Activated naive CD8-positive, alpha-beta T cell treated with anti-CD3 and anti-CD28 coated beads for 36 hours (primary cell): Measurements from ENCODE around the gene APLF. TPM values are rescaled to one million over a fixed set of nuclear protein-coding genes. Genes with fewer than 3 reads are reported as not detected.
"Not testable (repeated sequence)": the region's sequence is repeated elsewhere in the genome, so short reads cannot be mapped to it uniquely, and the experiment has no call there.

Experiments
- DNase-seq: peaks from one replicate; pipeline ENCODE4 v3.0.0; 2021
- H3K27ac Mint-ChIP-seq: one replicate; pipeline ENCODE4 v1.8.0; 2022; ENCODE audit warnings: mild to moderate bottlenecking, moderate library complexity, mixed read lengths
- H3K27me3 Mint-ChIP-seq: one replicate; pipeline ENCODE4 v1.8.0; 2022; ENCODE audit warnings: mild to moderate bottlenecking, mixed read lengths
- H3K36me3 Mint-ChIP-seq: one replicate; pipeline ENCODE4 v1.8.0; 2021; ENCODE audit warnings: mild to moderate bottlenecking, mixed read lengths
- H3K4me1 Mint-ChIP-seq: one replicate; pipeline ENCODE4 v1.8.0; 2021; ENCODE audit warnings: mixed read lengths
- H3K4me3 Mint-ChIP-seq: one replicate; pipeline ENCODE4 v1.8.0; 2022; ENCODE audit warnings: mild to moderate bottlenecking, moderate library complexity, mixed read lengths
- H3K9me3 Mint-ChIP-seq: one replicate; pipeline ENCODE4 v1.8.0; 2022; ENCODE audit warnings: mixed read lengths
- total RNA-seq, 2 experiments: library from RNA; stranded (reverse); gene quantifications; one replicate each; pipeline ENCODE4 v1.2.3, GENCODE V29; 2021

APLF gene
- total RNA-seq, 2 experiments from 2014 or later = 2.4 to 2.7 TPM

- no peak for DNase-seq
- no peaks in the 10 kb centered on the region for H3K27me3 Mint-ChIP-seq
- no peak overlapping the region for H3K4me3 Mint-ChIP-seq
- H3K4me1 Mint-ChIP-seq = peaks cover 4% of the 10 kb centered on the region
- H3K36me3 Mint-ChIP-seq = peaks cover 4% of the 10 kb centered on the region
- H3K27ac Mint-ChIP-seq = no peak overlapping the region
- no peaks in the 10 kb centered on the region for H3K9me3 Mint-ChIP-seq
Measured at GRCh38 chr2:68482296-68482820, 15.0 kb downstream of the APLF start.

- H3K36me3 Mint-ChIP-seq = peaks cover 1% of the 10 kb centered on the region
- no peak overlapping the region for H3K4me3 Mint-ChIP-seq
- H3K27me3 Mint-ChIP-seq = no peaks in the 10 kb centered on the region
- no peak overlapping the region for H3K27ac Mint-ChIP-seq
- no peaks in the 10 kb centered on the region for H3K9me3 Mint-ChIP-seq
- peaks cover 7% of the 10 kb centered on the region for H3K4me1 Mint-ChIP-seq
- DNase-seq = no peak
Measured at GRCh38 chr2:68483011-68483410, 15.6 kb downstream of the APLF start.

GRCh38 chr2:68487773-68488355 lies 20.5 kb downstream of the APLF start:
- Mint-ChIP-seq H3K4me3 (no peak overlapping the region), H3K27ac (no peak overlapping the region), H3K36me3 (no peaks in the 10 kb centered on the region), H3K4me1 (peaks cover 6% of the 10 kb centered on the region), H3K9me3 (no peaks in the 10 kb centered on the region), H3K27me3 (no peaks in the 10 kb centered on the region)
- no peak for DNase-seq

- H3K27ac Mint-ChIP-seq, DNase-seq, H3K9me3 Mint-ChIP-seq, H3K27me3 Mint-ChIP-seq, H3K36me3 Mint-ChIP-seq, H3K4me3 Mint-ChIP-seq, H3K4me1 Mint-ChIP-seq: not testable (repeated sequence)
Measured at GRCh38 chr2:68488605-68489004, 21.2 kb downstream of the APLF start.

- Mint-ChIP-seq H3K36me3 (peaks cover 3% of the 10 kb centered on the region), H3K27me3 (no peaks in the 10 kb centered on the region), H3K4me3 (no peak overlapping the region), H3K9me3 (no peaks in the 10 kb centered on the region), H3K27ac (no peak overlapping the region), H3K4me1 (peaks cover 6% of the 10 kb centered on the region)
- no peak for DNase-seq
Measured at GRCh38 chr2:68489282-68489681, 21.9 kb downstream of the APLF start.

GRCh38 chr2:68491582-68491981 lies 24.2 kb downstream of the APLF start:
- H3K27ac Mint-ChIP-seq = no peak overlapping the region
- no peak overlapping the region for H3K4me3 Mint-ChIP-seq
- H3K27me3 Mint-ChIP-seq = no peaks in the 10 kb centered on the region
- peaks cover 5% of the 10 kb centered on the region for H3K9me3 Mint-ChIP-seq
- H3K4me1 Mint-ChIP-seq = peaks cover 6% of the 10 kb centered on the region
- no peak for DNase-seq
- H3K36me3 Mint-ChIP-seq = peaks cover 18% of the 10 kb centered on the region

GRCh38 chr2:68499133-68499532 lies 31.7 kb downstream of the APLF start:
- Mint-ChIP-seq H3K27me3 (no peaks in the 10 kb centered on the region), H3K4me3 (no peak overlapping the region), H3K36me3 (peaks cover 23% of the 10 kb centered on the region), H3K9me3 (peaks cover 12% of the 10 kb centered on the region), H3K4me1 (no peaks in the 10 kb centered on the region), H3K27ac (no peak overlapping the region)
- DNase-seq = no peak

GRCh38 chr2:68500649-68501048 lies 33.3 kb downstream of the APLF start:
- H3K4me3 Mint-ChIP-seq = no peak overlapping the region
- DNase-seq = no peak
- peaks cover 10% of the 10 kb centered on the region for H3K9me3 Mint-ChIP-seq
- H3K27me3 Mint-ChIP-seq = no peaks in the 10 kb centered on the region
- peaks cover 4% of the 10 kb centered on the region for H3K4me1 Mint-ChIP-seq
- H3K36me3 Mint-ChIP-seq = peaks cover 11% of the 10 kb centered on the region
- no peak overlapping the region for H3K27ac Mint-ChIP-seq

GRCh38 chr2:68501768-68502167 lies 34.4 kb downstream of the APLF start:
- Mint-ChIP-seq H3K9me3 (peaks cover 5% of the 10 kb centered on the region), H3K36me3 (peaks cover 6% of the 10 kb centered on the region), H3K4me3 (no peak overlapping the region), H3K27ac (no peak overlapping the region), H3K4me1 (peaks cover 13% of the 10 kb centered on the region), H3K27me3 (no peaks in the 10 kb centered on the region)
- DNase-seq = no peak

GRCh38 chr2:68505603-68506159 lies 38.3 kb downstream of the APLF start:
- Mint-ChIP-seq H3K27me3 (no peaks in the 10 kb centered on the region), H3K4me1 (peaks cover 13% of the 10 kb centered on the region), H3K36me3 (peaks cover 14% of the 10 kb centered on the region), H3K9me3 (peaks cover 6% of the 10 kb centered on the region), H3K27ac (no peak overlapping the region), H3K4me3 (no peak overlapping the region)
- DNase-seq = no peak

- Mint-ChIP-seq H3K36me3 (peaks cover 14% of the 10 kb centered on the region), H3K27ac (no peak overlapping the region), H3K27me3 (no peaks in the 10 kb centered on the region), H3K9me3 (peaks cover 6% of the 10 kb centered on the region), H3K4me3 (no peak overlapping the region), H3K4me1 (peaks cover 13% of the 10 kb centered on the region)
- DNase-seq = no peak
Measured at GRCh38 chr2:68506170-68506569, 38.8 kb downstream of the APLF start.

- no peak for DNase-seq
- H3K27me3 Mint-ChIP-seq = no peaks in the 10 kb centered on the region
- H3K27ac Mint-ChIP-seq = no peak overlapping the region
- H3K9me3 Mint-ChIP-seq = peaks cover 12% of the 10 kb centered on the region
- H3K4me3 Mint-ChIP-seq = no peak overlapping the region
- peaks cover 19% of the 10 kb centered on the region for H3K36me3 Mint-ChIP-seq
- no peaks in the 10 kb centered on the region for H3K4me1 Mint-ChIP-seq
Measured at GRCh38 chr2:68512326-68512725, 44.9 kb downstream of the APLF start.

GRCh38 chr2:68512966-68513365 lies 45.6 kb downstream of the APLF start:
- Mint-ChIP-seq H3K4me1 (no peaks in the 10 kb centered on the region), H3K36me3 (peaks cover 19% of the 10 kb centered on the region), H3K27ac (no peak overlapping the region), H3K4me3 (no peak overlapping the region), H3K27me3 (no peaks in the 10 kb centered on the region), H3K9me3 (peaks cover 12% of the 10 kb centered on the region)
- no peak for DNase-seq

- no peak for DNase-seq
- no peaks in the 10 kb centered on the region for H3K27me3 Mint-ChIP-seq
- H3K4me1 Mint-ChIP-seq = no peaks in the 10 kb centered on the region
- H3K9me3 Mint-ChIP-seq = peaks cover 6% of the 10 kb centered on the region
- no peak overlapping the region for H3K27ac Mint-ChIP-seq
- peaks cover 6% of the 10 kb centered on the region for H3K36me3 Mint-ChIP-seq
- no peak overlapping the region for H3K4me3 Mint-ChIP-seq
Measured at GRCh38 chr2:68514316-68514929, 47.0 kb downstream of the APLF start.

GRCh38 chr2:68516051-68516955 lies 48.9 kb downstream of the APLF start:
- Mint-ChIP-seq H3K4me3 (no peak overlapping the region), H3K9me3 (peaks cover 6% of the 10 kb centered on the region), H3K27ac (no peak overlapping the region), H3K27me3 (no peaks in the 10 kb centered on the region), H3K36me3 (peaks cover 7% of the 10 kb centered on the region), H3K4me1 (no peaks in the 10 kb centered on the region)
- no peak for DNase-seq
